HG03432 (cell line): ENCODE results near the gene SH3BP2.

ENCODE experiments used
- ATAC-seq: cut with Tn5 transposase; IDR thresholded peaks from one replicate; pipeline ENCODE4 v1.9.1; 2021; ENCODE audit warnings: mild to moderate bottlenecking, moderate library complexity; ENCODE audit not compliant: unreplicated experiment

The SH3BP2 gene, protein sequence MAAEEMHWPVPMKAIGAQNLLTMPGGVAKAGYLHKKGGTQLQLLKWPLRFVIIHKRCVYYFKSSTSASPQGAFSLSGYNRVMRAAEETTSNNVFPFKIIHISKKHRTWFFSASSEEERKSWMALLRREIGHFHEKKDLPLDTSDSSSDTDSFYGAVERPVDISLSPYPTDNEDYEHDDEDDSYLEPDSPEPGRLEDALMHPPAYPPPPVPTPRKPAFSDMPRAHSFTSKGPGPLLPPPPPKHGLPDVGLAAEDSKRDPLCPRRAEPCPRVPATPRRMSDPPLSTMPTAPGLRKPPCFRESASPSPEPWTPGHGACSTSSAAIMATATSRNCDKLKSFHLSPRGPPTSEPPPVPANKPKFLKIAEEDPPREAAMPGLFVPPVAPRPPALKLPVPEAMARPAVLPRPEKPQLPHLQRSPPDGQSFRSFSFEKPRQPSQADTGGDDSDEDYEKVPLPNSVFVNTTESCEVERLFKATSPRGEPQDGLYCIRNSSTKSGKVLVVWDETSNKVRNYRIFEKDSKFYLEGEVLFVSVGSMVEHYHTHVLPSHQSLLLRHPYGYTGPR

GRCh38 chr4:2792711-2793585, at the start of gene SH3BP2:
TSS of gene SH3BP2 (plus strand) at chr4:2793085. CDS start at chr4:2820618, 27,533 bp downstream.
- ATAC-seq, result peak; percentile 46

DNA sequence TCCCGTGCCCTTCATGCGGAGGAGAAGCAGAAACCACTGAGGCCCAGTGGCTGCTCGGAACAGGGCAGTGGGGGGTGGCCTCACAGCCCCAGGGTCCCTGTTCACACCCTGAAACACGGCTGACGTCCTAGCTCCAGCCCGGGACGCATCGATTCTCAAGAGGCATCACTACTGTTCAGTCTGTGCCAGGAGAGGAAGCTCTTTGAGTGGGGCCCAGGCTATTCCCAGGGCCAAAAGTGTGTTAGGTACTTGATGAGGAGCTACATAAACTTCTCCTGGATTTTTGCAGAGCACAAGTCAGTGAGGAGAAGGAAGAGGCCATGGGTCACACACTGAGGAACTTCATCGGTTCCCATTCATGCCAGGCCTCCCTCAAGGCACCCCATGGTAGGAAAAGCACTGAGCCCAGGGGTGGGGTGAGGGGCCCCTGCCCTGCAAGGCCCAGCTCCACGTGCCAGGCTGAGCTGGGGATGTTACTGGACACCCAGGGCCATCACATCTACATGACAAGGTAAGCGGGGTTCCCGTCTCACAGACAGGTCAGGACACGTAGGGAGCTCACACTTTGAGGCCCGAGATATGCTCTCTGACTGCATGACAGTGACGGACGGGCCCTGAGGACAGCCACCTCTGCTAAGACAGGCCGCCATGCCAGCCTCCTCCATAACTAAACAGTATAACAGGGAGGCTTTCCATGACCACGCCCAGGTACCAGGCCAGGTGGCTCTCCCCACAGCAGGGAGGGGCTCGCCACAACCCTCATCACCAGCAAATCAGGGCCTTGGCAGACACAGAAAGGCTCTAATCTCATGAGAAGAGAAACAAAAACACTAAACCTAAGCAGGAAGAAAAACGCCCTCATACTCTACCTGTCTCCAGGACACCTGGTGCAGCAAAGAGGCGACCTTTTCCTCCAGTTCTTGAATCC, 49.1 kb upstream of the SH3BP2 start:
- ATAC-seq, result no peak

- no peak for ATAC-seq
Observed at GRCh38 chr4:2744576-2745270, 48.2 kb upstream of the SH3BP2 start.

DNA sequence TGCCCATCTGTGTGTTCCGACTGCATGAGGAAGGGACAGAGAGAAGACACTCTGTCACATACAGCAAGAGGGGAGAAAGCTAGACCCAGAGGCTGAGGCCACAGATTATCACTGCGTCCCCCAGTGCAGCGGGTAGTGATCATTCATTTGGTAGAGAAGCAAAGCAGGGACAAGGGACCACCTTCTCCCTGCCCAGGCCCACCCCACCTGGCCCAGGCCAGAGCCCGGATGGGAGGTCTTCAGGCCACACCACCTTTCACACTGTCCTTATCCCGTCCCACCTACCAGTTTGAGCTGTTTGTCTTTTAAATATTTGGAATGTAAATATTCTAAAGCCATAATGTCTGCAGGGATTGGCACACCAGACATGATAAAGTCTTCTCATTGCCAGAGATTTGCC, 47.4 kb upstream of the SH3BP2 start:
- no peak for ATAC-seq

- ATAC-seq, result peak; percentile 92
Observed at GRCh38 chr4:2745981-2746806, 46.7 kb upstream of the SH3BP2 start.

- ATAC-seq, result no peak
Observed at GRCh38 chr4:2746891-2747695, 45.8 kb upstream of the SH3BP2 start.

- no peak for ATAC-seq
Observed at GRCh38 chr4:2750719-2751605, 41.9 kb upstream of the SH3BP2 start.

DNA sequence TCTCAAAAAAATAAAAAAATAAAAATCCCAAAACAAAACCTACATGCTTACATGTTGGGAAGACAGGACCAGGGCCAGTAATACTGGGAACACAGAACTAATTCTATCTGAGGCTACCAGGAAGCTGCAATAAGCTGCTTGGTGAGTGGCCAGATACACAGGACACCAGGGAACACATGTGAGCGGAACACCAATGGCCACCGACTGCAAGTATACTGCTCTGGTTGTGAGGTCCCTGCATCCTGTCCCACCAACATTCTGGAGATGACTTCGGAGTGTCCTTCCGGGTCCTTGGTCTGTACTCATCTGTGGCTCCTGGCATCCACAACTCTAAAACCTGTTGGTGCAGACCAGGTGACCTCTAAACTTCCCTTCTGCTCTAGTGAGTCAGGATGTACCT, 39.4 kb upstream of the SH3BP2 start:
- ATAC-seq, result no peak

DNA sequence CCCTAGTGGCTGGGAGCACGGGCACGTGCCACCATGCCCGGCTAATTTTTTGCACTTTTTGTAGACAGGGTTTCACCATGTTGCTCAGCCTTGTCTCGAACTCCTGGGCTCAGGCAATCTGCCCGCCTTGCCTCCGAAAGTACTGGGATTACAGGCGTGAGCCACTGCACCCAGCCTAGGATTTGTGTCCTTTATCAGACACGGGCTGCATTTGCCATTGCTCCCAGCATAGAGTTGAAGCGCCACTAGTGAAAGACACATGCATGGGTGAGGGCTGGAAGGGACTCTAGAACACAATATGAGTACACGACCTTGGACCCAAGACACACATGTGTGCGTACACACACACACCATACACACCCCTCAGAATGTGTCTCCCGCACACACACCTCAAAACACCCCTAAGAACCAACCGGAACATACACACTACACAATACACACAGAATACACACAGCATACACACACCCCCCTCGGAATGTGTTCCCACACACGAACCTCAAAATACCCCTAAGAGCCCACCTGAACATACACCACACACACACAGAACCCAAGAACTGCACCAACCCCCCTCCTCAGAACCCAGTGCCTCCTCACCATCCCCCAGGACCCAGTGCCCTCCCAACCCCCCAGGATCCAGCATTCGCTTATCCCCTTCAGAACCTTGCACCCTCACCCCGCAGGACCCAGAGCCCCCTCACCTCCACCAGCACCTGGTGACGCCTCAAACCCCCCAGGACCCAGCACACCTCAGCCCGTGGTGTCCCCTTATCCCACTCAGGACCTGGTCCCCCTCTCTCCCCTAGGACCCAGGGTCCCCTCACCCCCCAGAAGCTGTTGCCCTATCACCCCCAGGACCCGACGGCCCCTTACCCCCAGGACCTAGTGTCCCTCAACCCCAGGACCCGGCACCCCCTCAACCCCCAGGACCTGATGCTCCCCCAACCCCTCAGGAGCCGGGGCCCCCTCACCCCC, 37.8 kb upstream of the SH3BP2 start:
- no peak for ATAC-seq

GRCh38 chr4:2755821-2756690, 36.8 kb upstream of the SH3BP2 start, which contains the start of gene TNIP2:
TSS of gene TNIP2 (minus strand) at chr4:2756336. CDS start at chr4:2756289, 47 bp downstream.
- peak; percentile 76 for ATAC-seq

GRCh38 chr4:2756691-2757350, 36.1 kb upstream of the SH3BP2 start:
- no peak for ATAC-seq

GRCh38 chr4:2757426-2757825, 35.5 kb upstream of the SH3BP2 start:
- ATAC-seq, result no peak

DNA sequence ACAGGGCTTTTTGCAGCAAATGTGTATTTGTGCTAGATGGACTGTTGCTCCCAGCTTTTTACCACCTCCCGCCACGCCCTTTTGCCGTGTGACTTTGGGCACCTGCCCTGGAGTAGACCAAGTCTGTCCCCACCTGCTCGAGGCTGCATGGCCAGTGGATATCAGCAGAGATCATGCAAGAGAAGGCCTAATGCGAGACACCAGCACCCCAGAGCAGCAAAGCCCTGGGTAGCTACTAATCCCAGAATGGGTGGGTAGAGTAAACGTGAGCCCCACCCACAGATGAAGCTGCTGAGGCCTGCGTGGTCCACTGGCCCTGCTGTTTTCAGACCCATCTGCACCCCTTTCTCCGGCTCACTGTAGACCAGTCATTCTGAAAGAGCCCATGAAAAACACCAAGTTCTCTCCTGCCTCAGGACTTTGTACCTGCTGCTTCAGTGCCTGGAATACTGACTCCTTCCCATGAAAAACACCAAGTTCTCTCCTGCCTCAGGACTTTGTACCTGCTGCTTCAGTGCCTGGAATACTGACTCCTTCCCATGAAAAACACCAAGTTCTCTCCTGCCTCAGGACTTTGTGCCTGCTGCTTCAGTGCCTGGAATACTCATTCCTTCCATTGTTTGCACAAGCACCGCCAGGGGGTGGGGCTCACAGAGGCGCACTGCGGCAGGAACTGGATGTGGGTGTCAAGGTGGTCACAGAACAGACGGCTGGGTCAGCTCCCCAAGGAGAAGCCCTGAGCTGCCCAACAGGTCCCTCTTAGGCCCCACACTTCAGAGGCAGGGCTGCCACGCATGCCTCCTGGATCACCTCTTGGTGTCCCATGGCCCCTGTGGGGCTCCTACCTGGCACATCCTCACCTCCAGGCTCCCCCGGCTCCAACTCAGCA, 31.6 kb upstream of the SH3BP2 start:
- ATAC-seq, result no peak
